A673 (cell line): Measurements from ENCODE around the gene NEDD9.

Experiments used
- CTCF ChIP-seq: fragments of 300-800, 200-600 bp; sonication (generic); conservative IDR thresholded peaks from 2 replicates; pipeline ENCODE4 v1.5.1; 2017; ENCODE audit warnings: low read depth, mild to moderate bottlenecking, antibody characterized with exemption, low read length, moderate library complexity, mixed read lengths
- EZH2 ChIP-seq: fragments of 200-600 bp; sonication (generic); IDR thresholded peaks from 2 replicates; pipeline ENCODE4 v1.6.1; 2017; ENCODE audit warnings: borderline replicate concordance, low read depth, mild to moderate bottlenecking, mixed read lengths, antibody characterized with exemption, low read length; ENCODE audit not compliant: poor library complexity, severe bottlenecking

- no peak for TF ChIP-seq CTCF
- no peak for TF ChIP-seq EZH2
These were observed 16.7 kb downstream of the NEDD9 start for GRCh38 chr6:11215773-11216172.
